GM19438 (cell line): ENCODE measurements around the gene GULP1.

Source experiments
- ATAC-seq: cut with Tn5 transposase; IDR thresholded peaks from one replicate; pipeline ENCODE4 v1.9.1; 2021; ENCODE audit warnings: low read depth; ENCODE audit not compliant: unreplicated experiment

Gene GULP1

GRCh38 chr2:188365058-188365641 is 73.5 kb downstream of the GULP1 start:
- no peak for ATAC-seq

GRCh38 chr2:188367164-188367563 is 75.5 kb downstream of the GULP1 start:
- ATAC-seq = no peak

- no peak for ATAC-seq
Observed at GRCh38 chr2:188369365-188369764, 77.7 kb downstream of the GULP1 start.

GRCh38 chr2:188378371-188378950 is 86.8 kb downstream of the GULP1 start:
- no peak for ATAC-seq

- ATAC-seq = no peak
Observed at GRCh38 chr2:188379748-188380147, 88.1 kb downstream of the GULP1 start.

GRCh38 chr2:188380280-188380679 is 88.6 kb downstream of the GULP1 start:
- no peak for ATAC-seq

- ATAC-seq = no peak
Observed at GRCh38 chr2:188381614-188382013, 89.9 kb downstream of the GULP1 start.

GRCh38 chr2:188382107-188382506 is 90.4 kb downstream of the GULP1 start:
- ATAC-seq = no peak

- no peak for ATAC-seq
Observed at GRCh38 chr2:188383158-188383557, 91.5 kb downstream of the GULP1 start.

GRCh38 chr2:188385857-188386256 is 94.2 kb downstream of the GULP1 start:
- ATAC-seq = no peak

- no peak for ATAC-seq
Observed at GRCh38 chr2:188388831-188389230, 97.2 kb downstream of the GULP1 start.

- ATAC-seq = no peak
Observed at GRCh38 chr2:188391354-188391753, 99.7 kb downstream of the GULP1 start.

- no peak for ATAC-seq
Observed at GRCh38 chr2:188394931-188395472, 103.3 kb downstream of the GULP1 start.

GRCh38 chr2:188395903-188396689 is 104.4 kb downstream of the GULP1 start:
- no peak for ATAC-seq

GRCh38 chr2:188399159-188399558 is 107.5 kb downstream of the GULP1 start:
- ATAC-seq = no peak

- no peak for ATAC-seq
Observed at GRCh38 chr2:188403676-188404075, 112.0 kb downstream of the GULP1 start.

- ATAC-seq = no peak
Observed at GRCh38 chr2:188404341-188405004, 112.8 kb downstream of the GULP1 start.

GRCh38 chr2:188406414-188406813 is 114.7 kb downstream of the GULP1 start:
- no peak for ATAC-seq

- no peak for ATAC-seq
Observed at GRCh38 chr2:188410504-188411235, 119.0 kb downstream of the GULP1 start.

GRCh38 chr2:188412190-188412589 is 120.5 kb downstream of the GULP1 start:
- ATAC-seq = no peak
